Measurements from ENCODE around the gene VAMP8.

- TF ChIP-seq CTCF (IDR thresholded peaks at IDR 0.05) (no peak), POLR2A (IDR thresholded peaks at IDR 0.05) (no peak)
These were observed 8.4 kb downstream of the VAMP8 start for GRCh38 chr2:85585781-85586105.
